HepG2 (cell line): ENCODE data around the gene KRT84. TPM values are rescaled to one million over a fixed set of nuclear protein-coding genes. Genes with fewer than 3 reads are reported as not detected.

Source experiments
- ATAC-seq: fragments of 200-7000 bp; cut with Tn5 transposase; 3 replicates; pipeline ENCODE4 v1.9.1; 2020; ENCODE audit warnings: mild to moderate bottlenecking, moderate library complexity
- BruUV-seq: library from RNA; stranded (reverse); fragments of 400-500 nt; replicated peaks from 2 replicates; lab custom pipeline; 2021; lab: Mats Ljungman, UMichigan
- CTCF ChIA-PET: fragments of 300-600 bp; formaldehyde crosslinking; extraction: SDS; loops from one replicate; lab custom pipeline; 2021; ENCODE audit warnings: low total read pairs, inconsistent platforms, low intra/inter-chr PET ratio; lab: Yijun Ruan, JAX
- POLR2A ChIA-PET: fragments of 350-600 bp; sonication (Branson Sonifier 250); formaldehyde crosslinking; loops from one replicate; lab custom pipeline; 2020; ENCODE audit warnings: antibody characterized with exemption, inconsistent platforms; lab: Yijun Ruan, JAX
- DNase-seq: peaks from one replicate; pipeline ENCODE4 v3.0.0-alpha.2; 2015; ENCODE audit warnings: low spot score
- FAIRE-seq: peaks from 3 replicates; lab custom pipeline; 2011; peaks lifted over from hg19 to GRCh38; lab: Jason Lieb, UNC
- H2AFZ ChIP-seq: one replicate; pipeline ENCODE4 v1.6.1; 2011; ENCODE audit warnings: low read length, inconsistent platforms
- H3K27ac ChIP-seq: fragments of 300-600 bp; 3 replicates; pipeline ENCODE4 v1.8.0; 2011; ENCODE audit warnings: mixed run types, mild to moderate bottlenecking, mixed read lengths, low read length, inconsistent platforms; ENCODE audit not compliant: insufficient read depth; ENCODE audit errors: extremely low read length
- H3K27me3 ChIP-seq, 2 experiments: fragments of 200-600 bp in 1 of 2; 2 replicates in 1 of 2; 3 replicates in 1 of 2; pipeline versions ENCODE4 v1.6.0 to v1.8.0; 2011; ENCODE audit warnings: low read length in 2 of 2, mild to moderate bottlenecking in 2 of 2, moderate library complexity in 2 of 2, inconsistent platforms in 1 of 2; ENCODE audit not compliant: insufficient read depth in 2 of 2, control insufficient read depth in 1 of 2
- H3K36me3 ChIP-seq, 2 experiments: fragments of 200-600 bp in 1 of 2; replicated peaks in 1 of 2; 2 replicates in 1 of 2; 3 replicates in 1 of 2; pipeline versions ENCODE4 v1.5.1 to v1.8.0; 2011; ENCODE audit warnings: low read length in 2 of 2, inconsistent platforms in 1 of 2; ENCODE audit not compliant: insufficient read depth in 2 of 2, control insufficient read depth in 1 of 2
- H3K4me1 ChIP-seq: 2 replicates; pipeline ENCODE4 v1.5.1; 2012; ENCODE audit warnings: low read length, inconsistent platforms; ENCODE audit not compliant: insufficient read depth
- H3K4me2 ChIP-seq: 2 replicates; pipeline ENCODE4 v1.6.0; 2011; ENCODE audit warnings: low read depth, low read length, inconsistent platforms
- H3K4me3 ChIP-seq, 3 experiments: fragments of 200-600 bp in 1 of 3; sonication (generic), shearing (Covaris generic) in 1 of 3; replicated peaks in 1 of 3; 2 replicates each; pipeline ENCODE4 v1.5.1; 2011 to 2016; ENCODE audit warnings: low read length in 3 of 3, inconsistent platforms in 2 of 3, low read depth in 2 of 3, mild to moderate bottlenecking in 2 of 3, control low read depth in 1 of 3, mixed read lengths in 1 of 3; ENCODE audit not compliant: insufficient read depth in 1 of 3
- H3K79me2 ChIP-seq: one replicate; pipeline ENCODE4 v1.6.1; 2011; ENCODE audit warnings: low read length, inconsistent platforms; ENCODE audit not compliant: insufficient read depth
- H3K9ac ChIP-seq: 2 replicates; pipeline ENCODE4 v1.6.0; 2011; ENCODE audit warnings: mild to moderate bottlenecking, low read depth, low read length, inconsistent platforms; ENCODE audit not compliant: insufficient read depth
- H3K9me3 ChIP-seq: 2 replicates; pipeline ENCODE4 v1.5.1; 2012; ENCODE audit warnings: mild to moderate bottlenecking, low read length
- H4K20me1 ChIP-seq: 2 replicates; pipeline ENCODE4 v1.6.0; 2011; ENCODE audit warnings: inconsistent platforms, mild to moderate bottlenecking, low read length, moderate library complexity; ENCODE audit not compliant: insufficient read depth
- ARID4A ChIP-seq: sonication (generic); formaldehyde crosslinking; IDR thresholded peaks from 2 replicates; pipeline ENCODE4 v1.5.0; 2020; ENCODE audit warnings: mild to moderate bottlenecking, missing genetic modification reagents, borderline replicate concordance
- DPF2 ChIP-seq: sonication (generic); formaldehyde crosslinking; IDR thresholded peaks from 2 replicates; pipeline ENCODE4 v1.4.0; 2020; ENCODE audit warnings: mild to moderate bottlenecking, low read depth, missing genetic modification reagents, borderline replicate concordance
- ETV5 ChIP-seq: IDR thresholded peaks from 2 replicates; pipeline ENCODE4 v1.6.1; 2018; ENCODE audit warnings: missing biosample characterization, missing genetic modification reagents, inconsistent platforms, borderline replicate concordance
- EZH2 ChIP-seq: conservative IDR thresholded peaks from 2 replicates; pipeline ENCODE4 v1.6.1; 2012; ENCODE audit warnings: mild to moderate bottlenecking, low read depth, low read length, moderate library complexity
- HNRNPL ChIP-seq: fragments of 200-400 bp; formaldehyde crosslinking; IDR thresholded peaks from 2 replicates; pipeline ENCODE4 v1.6.1; 2017; ENCODE audit warnings: mild to moderate bottlenecking, low read depth, low read length
- NCOA5 ChIP-seq: sonication (generic); formaldehyde crosslinking; IDR thresholded peaks from 2 replicates; pipeline ENCODE4 v1.4.0; 2020; ENCODE audit warnings: missing genetic modification reagents
- NFE2L1 ChIP-seq: sonication (generic); formaldehyde crosslinking; IDR thresholded peaks from 2 replicates; pipeline ENCODE4 v1.4.0; 2020; ENCODE audit warnings: missing genetic modification reagents, mild to moderate bottlenecking, borderline replicate concordance
- SKIL ChIP-seq: sonication (generic); formaldehyde crosslinking; IDR thresholded peaks from 2 replicates; pipeline ENCODE4 v1.8.0; 2022; ENCODE audit warnings: missing genetic modification reagents, mild to moderate bottlenecking, moderate library complexity, borderline replicate concordance
- ZFP36L1 ChIP-seq: sonication (generic); formaldehyde crosslinking; IDR thresholded peaks from 2 replicates; pipeline ENCODE4 v1.8.0; 2022; ENCODE audit warnings: mild to moderate bottlenecking, missing genetic modification reagents, moderate library complexity
- ZNF451 ChIP-seq: sonication (generic); formaldehyde crosslinking; IDR thresholded peaks from 2 replicates; pipeline ENCODE4 v1.5.0; 2020; ENCODE audit warnings: mild to moderate bottlenecking, missing genetic modification reagents
- WGBS: methylation state at CpG from one replicate; pipeline ENCODE4 v1.1.6; 2017; ENCODE audit warnings: low lambda C conversion rate; 5-methylcytosine and 5-hydroxymethylcytosine counted together
- in situ Hi-C: cut with HindIII; loops from 2 replicates; pipeline ENCODE4 v1.10.0; 2017; ENCODE audit warnings: low pct_unique_long_range_greater_than_20kb; ENCODE audit not compliant: extremely low pct_ligation_motif_present
- intact Hi-C: fragments of 100-400 bp; cut with micrococcal nuclease; formaldehyde crosslinking; loops from one replicate; pipeline ENCODE4 v1.10.0; 2022; ENCODE audit not compliant: unreplicated experiment
- polyA plus RNA-seq, 8 experiments: library from polyadenylated mRNA; depleted of rRNA in 3 of 8; stranded (reverse) in 7 of 8; unstranded in 1 of 8; fragments of >200 nt; fragmentation: Illumina TruSeq in 4 of 8; extraction: Trizol in 4 of 8; gene quantifications; 2 replicates each; pipeline versions ENCODE4 v1.2.1 to v1.2.3, GENCODE V29; 2011 to 2016; ENCODE audit warnings: low read depth in 4 of 8, missing spikeins in 1 of 8, mixed read lengths in 1 of 8; ENCODE audit not compliant: insufficient read depth in 1 of 8
- total RNA-seq, 5 experiments: library from RNA; depleted of rRNA; stranded (reverse); fragments of >200 nt; fragmentation: Illumina TruSeq; extraction: Trizol; gene quantifications; 2 replicates each; pipeline ENCODE4 v1.2.3, GENCODE V29; 2016; ENCODE audit warnings: low read depth in 1 of 5

The KRT84 gene
- total and polyA plus RNA-seq, 2 of the 13 experiments (the other 11 are each of a cell fraction or from before 2014, with no cell fraction given), result not detected

GRCh38 chr12:52342781-52343490 is 42.5 kb downstream of the KRT84 start:
- peaks cover 10% of the 10 kb centered on the region for H3K4me1 ChIP-seq
- FAIRE-seq (no peak), ATAC-seq (no peak), DNase-seq (no peak)
- peaks cover 3 to 34% of the 10 kb centered on the region in 2 experiments; a peak in 3 of 5 replicates for H3K27me3 ChIP-seq
- 0% methylated on average over 2 of the region's 2 CpGs for WGBS
- H3K4me3 ChIP-seq, result no peak overlapping the region
- H3K79me2 ChIP-seq, result no peaks in the 10 kb centered on the region
- intact Hi-C loops (no loop called here), in situ Hi-C loops (no loop called here)
- no peaks in the 10 kb centered on the region for H3K9me3 ChIP-seq
- no peaks in the 10 kb centered on the region for H3K36me3 ChIP-seq
- ChIA-PET POLR2A (no interaction called here), CTCF (no interaction called here)
- no peak overlapping the region for H3K4me2 ChIP-seq
- H4K20me1 ChIP-seq, result no peaks in the 10 kb centered on the region
- no peak for TF ChIP-seq HNRNPL
- TF ChIP-seq ARID4A (CRISPR knock-in tag), result no peak
- TF ChIP-seq EZH2, result no peak
- no peak for TF ChIP-seq ZFP36L1 (CRISPR knock-in tag)
- no peak for TF ChIP-seq ZNF451
- TF ChIP-seq ETV5 (CRISPR knock-in tag), result no peak
- TF ChIP-seq DPF2 (CRISPR knock-in tag), result no peak
- no peak for TF ChIP-seq NFE2L1
- TF ChIP-seq NCOA5, result no peak
- TF ChIP-seq SKIL (CRISPR knock-in tag), result no peak
- no peak overlapping the region for H3K9ac ChIP-seq
- H2AFZ ChIP-seq, result no peak overlapping the region
- no peak overlapping the region for H3K27ac ChIP-seq
- BruUV-seq, result no TSS peak
